Hepatocyte (in vitro differentiated cells): ENCODE data around the gene OR10H5.

Experiments
- CTCF ChIP-seq: fragments of 200-600 bp; sonication (generic); IDR thresholded peaks from 2 replicates; pipeline ENCODE4 v1.5.1; 2016; ENCODE audit warnings: antibody characterized with exemption, mild to moderate bottlenecking; ENCODE audit not compliant: poor library complexity
- EZH2 ChIP-seq: fragments of 200-600 bp; sonication (generic); IDR thresholded peaks from 2 replicates; pipeline ENCODE4 v1.6.1; 2016; ENCODE audit warnings: antibody characterized with exemption, mild to moderate bottlenecking, borderline replicate concordance
- EZH2phosphoT487 ChIP-seq: fragments of 200-600 bp; sonication (generic); IDR thresholded peaks from one replicate; pipeline ENCODE4 v1.6.1; 2018; ENCODE audit warnings: antibody characterized with exemption, mild to moderate bottlenecking, low read depth, moderate library complexity; ENCODE audit not compliant: unreplicated experiment, severe bottlenecking

- TF ChIP-seq CTCF (no peak), EZH2phosphoT487 (no peak), EZH2 (no peak)
Measured at GRCh38 chr19:15776264-15776663, 11.2 kb upstream of the OR10H5 start.
